Activated CD8-positive, alpha-beta T cell treated with anti-CD3 and anti-CD28 coated beads for 36 hours (primary cell): Measurements from ENCODE around the gene BRINP1. TPM values are rescaled to one million over a fixed set of nuclear protein-coding genes. Genes with fewer than 3 reads are reported as not detected.

ENCODE experiments used
- ATAC-seq: fragments of 200-7000 bp; cut with Tn5 transposase; one replicate; pipeline ENCODE4 v1.10.0; 2021; ENCODE audit warnings: mild to moderate bottlenecking, moderate library complexity
- CTCF ChIA-PET: fragments of 350-600 bp; sonication (Branson Sonifier 250); formaldehyde crosslinking; loops from one replicate; lab custom pipeline; 2021; ENCODE audit warnings: antibody characterized with exemption; lab: Charles Lee
- POLR2A ChIA-PET: fragments of 350-600 bp; sonication (Branson Sonifier 250); formaldehyde crosslinking; loops from one replicate; lab custom pipeline; 2021; ENCODE audit warnings: antibody characterized with exemption; lab: Charles Lee
- DNase-seq: peaks from one replicate; pipeline ENCODE4 v3.0.0-alpha.2; 2020
- H3K27ac Mint-ChIP-seq: one replicate; pipeline ENCODE4 v1.8.0; 2021; ENCODE audit warnings: mild to moderate bottlenecking, mixed read lengths
- H3K27me3 Mint-ChIP-seq: one replicate; pipeline ENCODE4 v1.8.0; 2021; ENCODE audit warnings: mixed read lengths
- H3K36me3 Mint-ChIP-seq: one replicate; pipeline ENCODE4 v1.8.0; 2021; ENCODE audit warnings: low read depth, mixed read lengths
- H3K4me1 Mint-ChIP-seq: one replicate; pipeline ENCODE4 v1.8.0; 2021; ENCODE audit warnings: low read depth, mixed read lengths
- H3K4me3 Mint-ChIP-seq: one replicate; pipeline ENCODE4 v1.8.0; 2021; ENCODE audit warnings: mild to moderate bottlenecking, moderate library complexity, mixed read lengths
- H3K9me3 Mint-ChIP-seq: one replicate; pipeline ENCODE4 v1.8.0; 2021; ENCODE audit warnings: mixed read lengths
- CTCF ChIP-seq: fragments of 200-600 bp; IDR thresholded peaks from one replicate; pipeline ENCODE4 v1.8.0; 2022; ENCODE audit warnings: antibody characterized with exemption, mild to moderate bottlenecking
- intact Hi-C: fragments of 100-400 bp; cut with micrococcal nuclease; formaldehyde crosslinking; loops from one replicate; pipeline ENCODE4 v1.10.0; 2022
- total RNA-seq, 2 experiments: library from RNA; stranded (reverse); gene quantifications; one replicate each; pipeline ENCODE4 v1.2.3, GENCODE V29; 2021

BRINP1 gene
- total RNA-seq, 2 experiments from 2014 or later: not detected

GRCh38 chr9:119332522-119332921 is 36.7 kb downstream of the BRINP1 start:
- intact Hi-C loops: no loop called here
- Mint-ChIP-seq H3K27me3 (no peaks in the 10 kb centered on the region), H3K4me1 (no peaks in the 10 kb centered on the region), H3K27ac (no peak overlapping the region), H3K4me3 (no peak overlapping the region), H3K36me3 (no peaks in the 10 kb centered on the region), H3K9me3 (peaks cover 14% of the 10 kb centered on the region)
- TF ChIP-seq CTCF: no peak
- ChIA-PET CTCF (no interaction called here), POLR2A (no interaction called here)
- ATAC-seq: no peak
- no peak for DNase-seq

- Mint-ChIP-seq H3K4me1 (no peaks in the 10 kb centered on the region), H3K27ac (no peak overlapping the region), H3K4me3 (no peak overlapping the region), H3K36me3 (no peaks in the 10 kb centered on the region), H3K27me3 (no peaks in the 10 kb centered on the region), H3K9me3 (peaks cover 7% of the 10 kb centered on the region)
- ATAC-seq (no peak), DNase-seq (no peak)
- intact Hi-C loops: no loop called here
- ChIA-PET POLR2A (no interaction called here), CTCF (no interaction called here)
- no peak for TF ChIP-seq CTCF
These were observed 47.1 kb downstream of the BRINP1 start for GRCh38 chr9:119322184-119322583.

- intact Hi-C loops: no loop called here
- CTCF ChIA-PET: no interaction called here
- Mint-ChIP-seq H3K36me3 (no peaks in the 10 kb centered on the region), H3K4me1 (no peaks in the 10 kb centered on the region), H3K9me3 (peaks cover 11% of the 10 kb centered on the region), H3K27ac (no peak overlapping the region), H3K27me3 (no peaks in the 10 kb centered on the region), H3K4me3 (no peak overlapping the region)
- no peak for ATAC-seq
- no peak for TF ChIP-seq CTCF
- no peak for DNase-seq
- POLR2A ChIA-PET: no interaction called here
These were observed 50.9 kb downstream of the BRINP1 start for GRCh38 chr9:119318371-119318770.

GRCh38 chr9:119313846-119314245 is 55.4 kb downstream of the BRINP1 start:
- Mint-ChIP-seq H3K4me3 (no peak overlapping the region), H3K27ac (no peak overlapping the region), H3K4me1 (no peaks in the 10 kb centered on the region), H3K27me3 (no peaks in the 10 kb centered on the region), H3K9me3 (peaks cover 6% of the 10 kb centered on the region), H3K36me3 (no peaks in the 10 kb centered on the region)
- DNase-seq (no peak), ATAC-seq (no peak)
- no peak for TF ChIP-seq CTCF
- CTCF ChIA-PET: no interaction called here
- intact Hi-C loops: no loop called here
- POLR2A ChIA-PET: interaction anchor here (0.6 kb wide), 1 partner anchor 28 kb away, joined by 3 read pairs; no protein-coding TSS in a partner anchor

- no peaks in the 10 kb centered on the region for H3K36me3 Mint-ChIP-seq
- no peak overlapping the region for H3K27ac Mint-ChIP-seq
- H3K27me3 Mint-ChIP-seq: no peaks in the 10 kb centered on the region
- intact Hi-C loops: no loop called here
- H3K9me3 Mint-ChIP-seq: peaks cover 3% of the 10 kb centered on the region
- ChIA-PET POLR2A (no interaction called here), CTCF (no interaction called here)
- DNase-seq: no peak
- TF ChIP-seq CTCF: no peak
- H3K4me1 Mint-ChIP-seq: no peaks in the 10 kb centered on the region
- no peak for ATAC-seq
- H3K4me3 Mint-ChIP-seq: no peak overlapping the region
These were observed 58.5 kb downstream of the BRINP1 start for GRCh38 chr9:119310741-119311140.
